Effector memory CD4-positive, alpha-beta T cell (primary cell): ENCODE measurements around the gene HIPK3.

Experiments
- DNase-seq, 3 donors: peaks; one replicate each; pipeline ENCODE4 v3.0.0-alpha.2; 2020
- H3K27ac ChIP-seq: 2 replicates; pipeline ENCODE4 v1.7.0; 2013; ENCODE audit warnings: mild to moderate bottlenecking, low read length, moderate library complexity; ENCODE audit not compliant: insufficient read depth, poor library complexity, severe bottlenecking
- H3K27me3 ChIP-seq: replicated peaks from 2 replicates; pipeline ENCODE4 v1.7.0; 2013; ENCODE audit warnings: mild to moderate bottlenecking, low read length; ENCODE audit not compliant: insufficient read depth, control insufficient read depth, poor library complexity, severe bottlenecking
- H3K36me3 ChIP-seq: 2 replicates; pipeline ENCODE4 v1.7.0; 2013; ENCODE audit warnings: mild to moderate bottlenecking, low read length, moderate library complexity; ENCODE audit not compliant: control insufficient read depth, insufficient read depth
- H3K4me1 ChIP-seq: 2 replicates; pipeline ENCODE4 v1.7.0; 2013; ENCODE audit warnings: low read length, mild to moderate bottlenecking; ENCODE audit not compliant: control insufficient read depth, insufficient read depth, poor library complexity, severe bottlenecking
- H3K4me3 ChIP-seq: 2 replicates; pipeline ENCODE4 v1.7.0; 2013; ENCODE audit warnings: low read length, low read depth, mild to moderate bottlenecking; ENCODE audit not compliant: insufficient read depth, poor library complexity, severe bottlenecking
- H3K9me3 ChIP-seq: 2 replicates; pipeline ENCODE4 v1.7.0; 2013; ENCODE audit warnings: mild to moderate bottlenecking, low read length, moderate library complexity; ENCODE audit not compliant: control insufficient read depth

Gene HIPK3

GRCh38 chr11:33388793-33389525 is 131.8 kb downstream of the HIPK3 start:
- DNase-seq: no peak
- H3K9me3 ChIP-seq: no peaks in the 10 kb centered on the region

GRCh38 chr11:33389635-33390034 is 132.5 kb downstream of the HIPK3 start:
- H3K27ac ChIP-seq: no peak overlapping the region
- no peaks in the 10 kb centered on the region for H3K36me3 ChIP-seq
- H3K4me1 ChIP-seq: no peaks in the 10 kb centered on the region
- no peak overlapping the region for H3K4me3 ChIP-seq
- H3K27me3 ChIP-seq: no peaks in the 10 kb centered on the region
- no peaks in the 10 kb centered on the region for H3K9me3 ChIP-seq
- no peak for DNase-seq

More at GRCh38 chr11:33388793-33389525, 131.8 kb downstream of the HIPK3 start:
- Histone ChIP-seq H3K4me1 (no peaks in the 10 kb centered on the region), H3K27me3 (no peaks in the 10 kb centered on the region), H3K4me3 (no peak overlapping the region), H3K27ac (no peak overlapping the region), H3K36me3 (no peaks in the 10 kb centered on the region)

DNA sequence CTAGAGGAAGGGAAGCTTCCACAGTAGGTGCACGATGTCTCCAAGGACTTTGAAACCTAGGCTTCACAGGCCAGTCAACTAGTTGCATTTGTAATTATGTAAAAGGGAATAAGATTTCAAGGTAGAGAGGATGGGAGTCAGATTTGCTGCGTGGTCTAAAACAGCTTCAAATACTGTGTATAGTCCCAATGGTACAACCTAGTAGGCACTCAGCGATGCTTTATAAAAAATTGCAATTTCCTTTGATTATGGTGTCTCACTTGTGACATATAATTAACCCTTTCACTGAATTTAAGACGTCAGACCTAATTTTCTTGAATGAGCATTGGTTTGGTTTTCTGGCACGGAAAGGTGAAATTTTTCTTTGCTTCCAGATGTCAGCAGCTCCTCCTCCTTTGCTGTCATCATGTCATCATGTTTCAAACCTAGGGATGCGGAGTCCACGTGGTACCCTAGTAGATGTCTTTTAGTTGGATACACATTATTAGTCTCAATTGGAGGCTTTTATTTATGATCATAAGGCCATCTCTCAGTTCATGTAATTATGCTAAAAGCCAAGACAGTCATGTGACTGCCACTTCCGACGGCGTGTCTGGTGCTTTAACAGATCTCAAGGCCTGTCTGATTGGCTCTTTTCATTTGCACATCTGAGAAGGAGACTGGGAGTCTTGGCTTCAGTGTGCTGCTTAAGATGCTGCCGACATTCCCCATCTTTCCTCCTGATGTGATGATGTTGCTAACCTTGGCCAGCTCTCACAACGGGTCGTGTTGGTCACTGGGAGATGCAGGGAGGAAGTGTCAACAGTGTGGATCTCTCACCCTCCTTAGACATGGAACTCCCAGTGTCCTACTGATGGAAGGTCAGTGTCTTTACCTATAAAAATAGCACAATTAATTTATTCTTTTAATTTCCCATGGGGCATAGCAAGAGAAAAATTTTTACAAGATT is 134.0 kb downstream of the HIPK3 start:
- Histone ChIP-seq H3K4me1 (no peaks in the 10 kb centered on the region), H3K36me3 (no peaks in the 10 kb centered on the region), H3K4me3 (no peak overlapping the region), H3K27me3 (no peaks in the 10 kb centered on the region), H3K9me3 (no peaks in the 10 kb centered on the region), H3K27ac (no peak overlapping the region)
- no peak for DNase-seq

- Histone ChIP-seq H3K27me3 (no peaks in the 10 kb centered on the region), H3K4me1 (no peaks in the 10 kb centered on the region), H3K36me3 (no peaks in the 10 kb centered on the region), H3K9me3 (no peaks in the 10 kb centered on the region), H3K4me3 (no peak overlapping the region), H3K27ac (no peak overlapping the region)
- no peak for DNase-seq
Observed at GRCh38 chr11:33391893-33392251, 134.7 kb downstream of the HIPK3 start.

- no peak for DNase-seq
- Histone ChIP-seq H3K4me3 (no peak overlapping the region), H3K27ac (no peak overlapping the region), H3K36me3 (no peaks in the 10 kb centered on the region), H3K9me3 (no peaks in the 10 kb centered on the region), H3K27me3 (no peaks in the 10 kb centered on the region), H3K4me1 (no peaks in the 10 kb centered on the region)
Observed at GRCh38 chr11:33394431-33395109, 137.4 kb downstream of the HIPK3 start.

GRCh38 chr11:33396361-33396760 is 139.2 kb downstream of the HIPK3 start:
- no peak for DNase-seq
- H3K9me3 ChIP-seq: no peaks in the 10 kb centered on the region
- no peaks in the 10 kb centered on the region for H3K4me1 ChIP-seq
- H3K27ac ChIP-seq: no peak overlapping the region
- H3K4me3 ChIP-seq: no peak overlapping the region
- no peaks in the 10 kb centered on the region for H3K36me3 ChIP-seq
- H3K27me3 ChIP-seq: no peaks in the 10 kb centered on the region

DNA sequence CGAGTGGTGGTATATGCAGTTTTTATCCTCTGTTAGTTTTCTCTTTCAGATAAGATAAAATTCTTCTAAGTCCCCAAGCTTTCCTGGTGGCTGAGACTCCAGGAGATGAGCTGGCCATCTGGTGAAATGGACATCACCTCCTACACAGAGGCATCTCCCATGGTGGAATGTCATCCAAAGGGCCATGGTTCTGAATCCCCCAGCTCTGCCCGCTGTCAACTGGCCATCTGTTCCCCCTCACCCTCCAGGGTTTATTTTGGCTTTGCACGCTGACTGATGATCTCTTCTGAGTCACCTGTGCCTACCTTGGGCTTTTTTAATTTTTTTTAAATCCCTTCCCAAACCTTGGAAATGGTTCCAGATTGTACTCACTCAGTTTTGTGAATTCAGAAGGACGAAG is 142.2 kb downstream of the HIPK3 start:
- no peak overlapping the region for H3K4me3 ChIP-seq
- H3K27ac ChIP-seq: no peak overlapping the region
- H3K27me3 ChIP-seq: no peaks in the 10 kb centered on the region
- H3K4me1 ChIP-seq: no peaks in the 10 kb centered on the region
- no peaks in the 10 kb centered on the region for H3K9me3 ChIP-seq
- H3K36me3 ChIP-seq: no peaks in the 10 kb centered on the region
- no peak for DNase-seq

- Histone ChIP-seq H3K4me3 (no peak overlapping the region), H3K27ac (no peak overlapping the region), H3K4me1 (no peaks in the 10 kb centered on the region), H3K9me3 (no peaks in the 10 kb centered on the region), H3K27me3 (no peaks in the 10 kb centered on the region), H3K36me3 (no peaks in the 10 kb centered on the region)
- DNase-seq: no peak
Observed at GRCh38 chr11:33402066-33402465, 144.9 kb downstream of the HIPK3 start.

- Histone ChIP-seq H3K36me3 (no peaks in the 10 kb centered on the region), H3K9me3 (no peaks in the 10 kb centered on the region), H3K4me3 (no peak overlapping the region), H3K4me1 (no peaks in the 10 kb centered on the region), H3K27me3 (no peaks in the 10 kb centered on the region), H3K27ac (no peak overlapping the region)
- no peak for DNase-seq
Observed at GRCh38 chr11:33403344-33403743, 146.2 kb downstream of the HIPK3 start.
